Measurements from ENCODE around the gene STK4.

Gene STK4

GRCh38 chr20:44941120-44941691 lies 25.1 kb upstream of the STK4 start:
- Histone ChIP-seq H3K27ac (replicated peaks) (no peak overlapping the region), H3K27me3 (ENCODE audit: insufficient read depth, poor library complexity, severe bottlenecking) (no peaks in the 10 kb centered on the region), H3K4me3 (replicated peaks; ENCODE audit: insufficient read depth, low read length) (no peak overlapping the region)
- TF ChIP-seq CTCF (IDR thresholded peaks at IDR 0.05; ENCODE audit: insufficient read depth, low read length), result no peak
- no peak for DNase-seq (ENCODE audit: low read depth in 1 of 2, low spot score in 1 of 2)

- Histone ChIP-seq H3K27me3 (ENCODE audit: insufficient read depth, poor library complexity, severe bottlenecking) (no peaks in the 10 kb centered on the region), H3K4me3 (replicated peaks; ENCODE audit: insufficient read depth, low read length) (no peak overlapping the region), H3K27ac (replicated peaks) (no peak overlapping the region)
- DNase-seq (ENCODE audit: low read depth in 1 of 2, low spot score in 1 of 2), result no peak
- TF ChIP-seq REST (IDR thresholded peaks at IDR 0.05; ENCODE audit: insufficient replicate concordance, low read depth) (no peak), POLR2AphosphoS5 (IDR thresholded peaks at IDR 0.05; ENCODE audit: low read depth) (no peak), CTCF (IDR thresholded peaks at IDR 0.05; ENCODE audit: insufficient read depth, low read length) (no peak), SPI1 (IDR thresholded peaks at IDR 0.05; ENCODE audit: borderline replicate concordance, low read depth) (no peak), GABPA (IDR thresholded peaks at IDR 0.05; ENCODE audit: low read depth) (no peak)
These were observed 23.9 kb upstream of the STK4 start for GRCh38 chr20:44942264-44942973.

- DNase-seq (ENCODE audit: low read depth in 1 of 2, low spot score in 1 of 2), result no peak
- Histone ChIP-seq H3K27me3 (ENCODE audit: insufficient read depth, poor library complexity, severe bottlenecking) (no peaks in the 10 kb centered on the region), H3K4me3 (replicated peaks; ENCODE audit: insufficient read depth, low read length) (no peak overlapping the region), H3K27ac (replicated peaks) (no peak overlapping the region)
- TF ChIP-seq REST (IDR thresholded peaks at IDR 0.05; ENCODE audit: insufficient replicate concordance, low read depth) (no peak), SPI1 (IDR thresholded peaks at IDR 0.05; ENCODE audit: borderline replicate concordance, low read depth) (no peak), GABPA (IDR thresholded peaks at IDR 0.05; ENCODE audit: low read depth) (no peak), CTCF (IDR thresholded peaks at IDR 0.05; ENCODE audit: insufficient read depth, low read length) (no peak), POLR2AphosphoS5 (IDR thresholded peaks at IDR 0.05; ENCODE audit: low read depth) (no peak)
These were observed 22.5 kb upstream of the STK4 start for GRCh38 chr20:44943828-44944227.

GRCh38 chr20:44945261-44945660 lies 21.1 kb upstream of the STK4 start:
- TF ChIP-seq REST (IDR thresholded peaks at IDR 0.05; ENCODE audit: insufficient replicate concordance, low read depth), result no peak
- no peak for TF ChIP-seq SPI1 (IDR thresholded peaks at IDR 0.05; ENCODE audit: borderline replicate concordance, low read depth)
- no peak for TF ChIP-seq GABPA (IDR thresholded peaks at IDR 0.05; ENCODE audit: low read depth)
- no peak for TF ChIP-seq POLR2AphosphoS5 (IDR thresholded peaks at IDR 0.05; ENCODE audit: low read depth)
- TF ChIP-seq CTCF (IDR thresholded peaks at IDR 0.05; ENCODE audit: insufficient read depth, low read length), result no peak
- no peak overlapping the region for H3K27ac ChIP-seq (replicated peaks)

More at GRCh38 chr20:44945261-44945660, 21.1 kb upstream of the STK4 start:
- Histone ChIP-seq H3K27me3 (ENCODE audit: insufficient read depth, poor library complexity, severe bottlenecking) (no peaks in the 10 kb centered on the region), H3K4me3 (replicated peaks; ENCODE audit: insufficient read depth, low read length) (no peak overlapping the region)
- DNase-seq (ENCODE audit: low read depth in 1 of 2, low spot score in 1 of 2), result no peak

Measured in HL-60 (cell line).